WTC11 (cell line): ENCODE results near the gene MLX. TPM values are rescaled to one million over a fixed set of nuclear protein-coding genes. Genes with fewer than 3 reads are reported as not detected.

Source experiments
- ATAC-seq: fragments of 200-7000 bp; cut with Tn5 transposase; 2 replicates; pipeline ENCODE4 v1.10.0; 2021; ENCODE audit warnings: mild to moderate bottlenecking, moderate library complexity
- CTCF ChIA-PET: fragments of 300-600 bp; sonication (Branson Sonifier 250); formaldehyde crosslinking; loops from one replicate; lab custom pipeline; 2021; ENCODE audit warnings: antibody characterized with exemption; lab: Charles Lee
- POLR2A ChIA-PET: fragments of 350-600 bp; sonication (Branson Sonifier 250); formaldehyde crosslinking; loops from one replicate; lab custom pipeline; 2021; ENCODE audit warnings: antibody characterized with exemption; lab: Charles Lee
- DNase-seq: peaks from one replicate; pipeline ENCODE4 v3.0.0; 2021; ENCODE audit warnings: low spot score
- H3K27ac Mint-ChIP-seq: 2 replicates; pipeline ENCODE4 v1.8.0; 2021; ENCODE audit warnings: mixed read lengths
- H3K27me3 Mint-ChIP-seq: 2 replicates; pipeline ENCODE4 v1.8.0; 2021; ENCODE audit warnings: low read depth, mild to moderate bottlenecking, moderate library complexity, mixed read lengths
- H3K36me3 Mint-ChIP-seq: 2 replicates; pipeline ENCODE4 v1.8.0; 2021; ENCODE audit warnings: mixed read lengths
- H3K4me1 Mint-ChIP-seq: 2 replicates; pipeline ENCODE4 v1.8.0; 2022; ENCODE audit warnings: mixed read lengths
- H3K4me3 Mint-ChIP-seq: 2 replicates; pipeline ENCODE4 v1.8.0; 2021; ENCODE audit warnings: mild to moderate bottlenecking, moderate library complexity, mixed read lengths
- H3K9me3 Mint-ChIP-seq: 2 replicates; pipeline ENCODE4 v1.8.0; 2021; ENCODE audit warnings: mixed read lengths
- ATF1 ChIP-seq: sonication (generic); formaldehyde crosslinking; IDR thresholded peaks from 2 replicates; pipeline ENCODE4 v1.8.1; 2023; ENCODE audit warnings: mild to moderate bottlenecking, moderate library complexity, missing genetic modification reagents
- FOXP1 ChIP-seq: sonication (generic); formaldehyde crosslinking; IDR thresholded peaks from 2 replicates; pipeline ENCODE4 v1.8.0; 2022; ENCODE audit warnings: missing genetic modification reagents, mild to moderate bottlenecking, moderate library complexity, borderline replicate concordance
- GABPB1 ChIP-seq: sonication (generic); formaldehyde crosslinking; IDR thresholded peaks from 2 replicates; pipeline ENCODE4 v1.8.1; 2023; ENCODE audit warnings: mild to moderate bottlenecking, missing genetic modification reagents
- NFE2L1 ChIP-seq: sonication (generic); formaldehyde crosslinking; IDR thresholded peaks from 2 replicates; pipeline ENCODE4 v1.8.1; 2023; ENCODE audit warnings: missing genetic modification reagents
- NR3C1 ChIP-seq: sonication (generic); formaldehyde crosslinking; conservative IDR thresholded peaks from 2 replicates; pipeline ENCODE4 v1.8.1; 2023; ENCODE audit warnings: low read depth, mild to moderate bottlenecking, missing genetic modification reagents
- PRRX2 ChIP-seq: fragments of 250-450 bp; sonication (Bioruptor Pico); IDR thresholded peaks from 2 replicates; pipeline ENCODE4 v1.8.0; 2021; ENCODE audit warnings: mild to moderate bottlenecking
- RORB ChIP-seq: fragments of 250-450 bp; sonication (Bioruptor Pico); IDR thresholded peaks from 2 replicates; pipeline ENCODE4 v1.9.0; 2021; ENCODE audit warnings: mild to moderate bottlenecking
- SMAD4 ChIP-seq: sonication (generic); formaldehyde crosslinking; IDR thresholded peaks from 2 replicates; pipeline ENCODE4 v1.8.0; 2022; ENCODE audit warnings: mild to moderate bottlenecking, missing genetic modification reagents
- SOX15 ChIP-seq: fragments of 250-450 bp; sonication (Bioruptor Pico); IDR thresholded peaks from 2 replicates; pipeline ENCODE4 v1.9.0; 2021; ENCODE audit warnings: mild to moderate bottlenecking
- ZMAT4 ChIP-seq: fragments of 250-450 bp; sonication (Bioruptor Pico); IDR thresholded peaks from 2 replicates; pipeline ENCODE4 v1.9.0; 2021; ENCODE audit warnings: mild to moderate bottlenecking
- ZNF317 ChIP-seq: sonication (generic); formaldehyde crosslinking; IDR thresholded peaks from 2 replicates; pipeline ENCODE4 v1.8.1; 2023; ENCODE audit warnings: low read depth, mild to moderate bottlenecking, moderate library complexity, missing genetic modification reagents, borderline replicate concordance
- ZNF396 ChIP-seq: fragments of 250-450 bp; sonication (Bioruptor Pico); IDR thresholded peaks from 2 replicates; pipeline ENCODE4 v1.8.0; 2021; ENCODE audit warnings: mild to moderate bottlenecking, moderate library complexity, borderline replicate concordance
- ZNF423 ChIP-seq: fragments of 250-450 bp; sonication (Bioruptor Pico); IDR thresholded peaks from 2 replicates; pipeline ENCODE4 v2.1.2; 2022; ENCODE audit warnings: mild to moderate bottlenecking, moderate library complexity
- ZNF425 ChIP-seq: fragments of 250-450 bp; sonication (Bioruptor Pico); conservative IDR thresholded peaks from 2 replicates; pipeline ENCODE4 v1.9.0; 2021; ENCODE audit warnings: mild to moderate bottlenecking
- total RNA-seq: library from RNA; stranded (reverse); gene quantifications from 3 replicates; pipeline ENCODE4 v1.2.3, GENCODE V29; 2021
- TF ChIP-seq, protein P1 (sequence below): sonication (generic); formaldehyde crosslinking; IDR thresholded peaks from 2 replicates; pipeline ENCODE4 v1.8.1; 2023; ENCODE audit warnings: mild to moderate bottlenecking, missing genetic modification reagents
- TF ChIP-seq, protein P2 (sequence below): sonication (generic); formaldehyde crosslinking; IDR thresholded peaks from 2 replicates; pipeline ENCODE4 v1.8.0; 2022; ENCODE audit warnings: mild to moderate bottlenecking, missing genetic modification reagents
- TF ChIP-seq, protein P3 (sequence below): fragments of 250-450 bp; sonication (Bioruptor Pico); IDR thresholded peaks from 2 replicates; pipeline ENCODE4 v1.9.0; 2021; ENCODE audit warnings: mild to moderate bottlenecking, borderline replicate concordance
- TF ChIP-seq, protein P4 (sequence below): sonication (generic); formaldehyde crosslinking; conservative IDR thresholded peaks from 2 replicates; pipeline ENCODE4 v1.8.1; 2023; ENCODE audit warnings: mild to moderate bottlenecking, low read depth, missing genetic modification reagents, moderate library complexity
- TF ChIP-seq, protein P5 (sequence below): sonication (generic); formaldehyde crosslinking; IDR thresholded peaks from 2 replicates; pipeline ENCODE4 v1.8.0; 2022; ENCODE audit warnings: mild to moderate bottlenecking, missing genetic modification reagents

Gene MLX
- total RNA-seq, 1 experiment from 2014 or later: 34.9 TPM

- Mint-ChIP-seq H3K27ac (no peak overlapping the region), H3K27me3 (no peaks in the 10 kb centered on the region), H3K4me1 (peaks cover 15% of the 10 kb centered on the region), H3K36me3 (peaks cover 55% of the 10 kb centered on the region), H3K4me3 (no peak overlapping the region), H3K9me3 (no peaks in the 10 kb centered on the region)
- DNase-seq (no peak), ATAC-seq (no peak)
- ChIA-PET CTCF (no interaction called here), POLR2A (interaction anchor here (0.6 kb wide), 1 partner anchor 56 kb away, joined by 3 read pairs; no protein-coding TSS in a partner anchor)
- no peak for TF ChIP-seq ZNF425 (CRISPR knock-in tag)
- no peak for TF ChIP-seq SMAD4
- no peak for TF ChIP-seq ZMAT4 (CRISPR knock-in tag)
- TF ChIP-seq NR3C1 (CRISPR knock-in tag): no peak
These were observed 4.7 kb downstream of the MLX start for GRCh38 chr17:42571435-42572225.

DNA sequence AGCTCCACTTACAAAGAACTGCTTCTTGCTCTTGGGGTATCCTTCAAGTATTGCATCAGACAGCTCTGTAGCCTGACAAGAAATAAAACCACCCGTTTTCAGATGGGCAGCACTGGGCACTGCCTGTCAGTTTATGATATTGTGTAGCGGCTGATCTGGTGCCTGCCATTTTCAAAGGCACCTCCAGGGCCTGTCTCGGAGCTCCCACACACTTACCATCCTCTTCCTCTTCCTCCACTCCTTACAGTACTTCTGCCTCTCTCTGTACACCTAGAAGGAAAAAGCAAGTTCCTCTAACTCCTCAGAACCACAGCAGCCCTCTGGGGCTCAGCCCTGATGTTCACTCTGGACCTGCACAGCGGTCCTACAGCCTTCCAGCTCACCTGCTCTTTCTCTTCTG lies 6.2 kb downstream of the MLX start:
- H3K9me3 Mint-ChIP-seq: no peaks in the 10 kb centered on the region
- no peak overlapping the region for H3K4me3 Mint-ChIP-seq
- no peak overlapping the region; the same call in 1 of the 2 replicates for H3K27ac Mint-ChIP-seq
- ChIA-PET CTCF (interaction anchor here (0.8 kb wide), 1 partner anchor 25 kb away, joined by 3 read pairs; no protein-coding TSS in a partner anchor), POLR2A (no interaction called here)
- DNase-seq (no peak), ATAC-seq (no peak)
- no peaks in the 10 kb centered on the region for H3K27me3 Mint-ChIP-seq
- TF ChIP-seq, protein P1, sequence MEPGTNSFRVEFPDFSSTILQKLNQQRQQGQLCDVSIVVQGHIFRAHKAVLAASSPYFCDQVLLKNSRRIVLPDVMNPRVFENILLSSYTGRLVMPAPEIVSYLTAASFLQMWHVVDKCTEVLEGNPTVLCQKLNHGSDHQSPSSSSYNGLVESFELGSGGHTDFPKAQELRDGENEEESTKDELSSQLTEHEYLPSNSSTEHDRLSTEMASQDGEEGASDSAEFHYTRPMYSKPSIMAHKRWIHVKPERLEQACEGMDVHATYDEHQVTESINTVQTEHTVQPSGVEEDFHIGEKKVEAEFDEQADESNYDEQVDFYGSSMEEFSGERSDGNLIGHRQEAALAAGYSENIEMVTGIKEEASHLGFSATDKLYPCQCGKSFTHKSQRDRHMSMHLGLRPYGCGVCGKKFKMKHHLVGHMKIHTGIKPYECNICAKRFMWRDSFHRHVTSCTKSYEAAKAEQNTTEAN: no peak
- TF ChIP-seq RORB (CRISPR knock-in tag): no peak
- peaks cover 52% of the 10 kb centered on the region for H3K36me3 Mint-ChIP-seq
- peaks cover 16% of the 10 kb centered on the region for H3K4me1 Mint-ChIP-seq

- Mint-ChIP-seq H3K36me3 (peaks cover 43% of the 10 kb centered on the region), H3K27ac (no peak overlapping the region), H3K4me3 (no peak overlapping the region), H3K27me3 (no peaks in the 10 kb centered on the region), H3K9me3 (no peaks in the 10 kb centered on the region), H3K4me1 (peaks cover 20% of the 10 kb centered on the region)
- no peak for ATAC-seq
- ChIA-PET CTCF (no interaction called here), POLR2A (no interaction called here)
- no peak for DNase-seq
- TF ChIP-seq ZNF396 (CRISPR knock-in tag): no peak
- TF ChIP-seq ZNF317: no peak
- TF ChIP-seq, protein P2, sequence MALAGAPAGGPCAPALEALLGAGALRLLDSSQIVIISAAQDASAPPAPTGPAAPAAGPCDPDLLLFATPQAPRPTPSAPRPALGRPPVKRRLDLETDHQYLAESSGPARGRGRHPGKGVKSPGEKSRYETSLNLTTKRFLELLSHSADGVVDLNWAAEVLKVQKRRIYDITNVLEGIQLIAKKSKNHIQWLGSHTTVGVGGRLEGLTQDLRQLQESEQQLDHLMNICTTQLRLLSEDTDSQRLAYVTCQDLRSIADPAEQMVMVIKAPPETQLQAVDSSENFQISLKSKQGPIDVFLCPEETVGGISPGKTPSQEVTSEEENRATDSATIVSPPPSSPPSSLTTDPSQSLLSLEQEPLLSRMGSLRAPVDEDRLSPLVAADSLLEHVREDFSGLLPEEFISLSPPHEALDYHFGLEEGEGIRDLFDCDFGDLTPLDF (CRISPR knock-in tag): no peak
- TF ChIP-seq, protein P3, sequence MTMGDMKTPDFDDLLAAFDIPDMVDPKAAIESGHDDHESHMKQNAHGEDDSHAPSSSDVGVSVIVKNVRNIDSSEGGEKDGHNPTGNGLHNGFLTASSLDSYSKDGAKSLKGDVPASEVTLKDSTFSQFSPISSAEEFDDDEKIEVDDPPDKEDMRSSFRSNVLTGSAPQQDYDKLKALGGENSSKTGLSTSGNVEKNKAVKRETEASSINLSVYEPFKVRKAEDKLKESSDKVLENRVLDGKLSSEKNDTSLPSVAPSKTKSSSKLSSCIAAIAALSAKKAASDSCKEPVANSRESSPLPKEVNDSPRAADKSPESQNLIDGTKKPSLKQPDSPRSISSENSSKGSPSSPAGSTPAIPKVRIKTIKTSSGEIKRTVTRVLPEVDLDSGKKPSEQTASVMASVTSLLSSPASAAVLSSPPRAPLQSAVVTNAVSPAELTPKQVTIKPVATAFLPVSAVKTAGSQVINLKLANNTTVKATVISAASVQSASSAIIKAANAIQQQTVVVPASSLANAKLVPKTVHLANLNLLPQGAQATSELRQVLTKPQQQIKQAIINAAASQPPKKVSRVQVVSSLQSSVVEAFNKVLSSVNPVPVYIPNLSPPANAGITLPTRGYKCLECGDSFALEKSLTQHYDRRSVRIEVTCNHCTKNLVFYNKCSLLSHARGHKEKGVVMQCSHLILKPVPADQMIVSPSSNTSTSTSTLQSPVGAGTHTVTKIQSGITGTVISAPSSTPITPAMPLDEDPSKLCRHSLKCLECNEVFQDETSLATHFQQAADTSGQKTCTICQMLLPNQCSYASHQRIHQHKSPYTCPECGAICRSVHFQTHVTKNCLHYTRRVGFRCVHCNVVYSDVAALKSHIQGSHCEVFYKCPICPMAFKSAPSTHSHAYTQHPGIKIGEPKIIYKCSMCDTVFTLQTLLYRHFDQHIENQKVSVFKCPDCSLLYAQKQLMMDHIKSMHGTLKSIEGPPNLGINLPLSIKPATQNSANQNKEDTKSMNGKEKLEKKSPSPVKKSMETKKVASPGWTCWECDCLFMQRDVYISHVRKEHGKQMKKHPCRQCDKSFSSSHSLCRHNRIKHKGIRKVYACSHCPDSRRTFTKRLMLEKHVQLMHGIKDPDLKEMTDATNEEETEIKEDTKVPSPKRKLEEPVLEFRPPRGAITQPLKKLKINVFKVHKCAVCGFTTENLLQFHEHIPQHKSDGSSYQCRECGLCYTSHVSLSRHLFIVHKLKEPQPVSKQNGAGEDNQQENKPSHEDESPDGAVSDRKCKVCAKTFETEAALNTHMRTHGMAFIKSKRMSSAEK: no peak
- TF ChIP-seq NFE2L1 (CRISPR knock-in tag): no peak
- TF ChIP-seq ZNF423 (CRISPR knock-in tag): no peak
- no peak for TF ChIP-seq ATF1 (CRISPR knock-in tag)
- TF ChIP-seq, protein P4, sequence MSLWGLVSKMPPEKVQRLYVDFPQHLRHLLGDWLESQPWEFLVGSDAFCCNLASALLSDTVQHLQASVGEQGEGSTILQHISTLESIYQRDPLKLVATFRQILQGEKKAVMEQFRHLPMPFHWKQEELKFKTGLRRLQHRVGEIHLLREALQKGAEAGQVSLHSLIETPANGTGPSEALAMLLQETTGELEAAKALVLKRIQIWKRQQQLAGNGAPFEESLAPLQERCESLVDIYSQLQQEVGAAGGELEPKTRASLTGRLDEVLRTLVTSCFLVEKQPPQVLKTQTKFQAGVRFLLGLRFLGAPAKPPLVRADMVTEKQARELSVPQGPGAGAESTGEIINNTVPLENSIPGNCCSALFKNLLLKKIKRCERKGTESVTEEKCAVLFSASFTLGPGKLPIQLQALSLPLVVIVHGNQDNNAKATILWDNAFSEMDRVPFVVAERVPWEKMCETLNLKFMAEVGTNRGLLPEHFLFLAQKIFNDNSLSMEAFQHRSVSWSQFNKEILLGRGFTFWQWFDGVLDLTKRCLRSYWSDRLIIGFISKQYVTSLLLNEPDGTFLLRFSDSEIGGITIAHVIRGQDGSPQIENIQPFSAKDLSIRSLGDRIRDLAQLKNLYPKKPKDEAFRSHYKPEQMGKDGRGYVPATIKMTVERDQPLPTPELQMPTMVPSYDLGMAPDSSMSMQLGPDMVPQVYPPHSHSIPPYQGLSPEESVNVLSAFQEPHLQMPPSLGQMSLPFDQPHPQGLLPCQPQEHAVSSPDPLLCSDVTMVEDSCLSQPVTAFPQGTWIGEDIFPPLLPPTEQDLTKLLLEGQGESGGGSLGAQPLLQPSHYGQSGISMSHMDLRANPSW (CRISPR knock-in tag): no peak
- TF ChIP-seq FOXP1: no peak
- TF ChIP-seq, protein P5, sequence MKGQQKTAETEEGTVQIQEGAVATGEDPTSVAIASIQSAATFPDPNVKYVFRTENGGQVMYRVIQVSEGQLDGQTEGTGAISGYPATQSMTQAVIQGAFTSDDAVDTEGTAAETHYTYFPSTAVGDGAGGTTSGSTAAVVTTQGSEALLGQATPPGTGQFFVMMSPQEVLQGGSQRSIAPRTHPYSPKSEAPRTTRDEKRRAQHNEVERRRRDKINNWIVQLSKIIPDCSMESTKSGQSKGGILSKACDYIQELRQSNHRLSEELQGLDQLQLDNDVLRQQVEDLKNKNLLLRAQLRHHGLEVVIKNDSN (CRISPR knock-in tag): no peak
- TF ChIP-seq SOX15: no peak
- no peak for TF ChIP-seq PRRX2 (CRISPR knock-in tag)
- TF ChIP-seq GABPB1 (CRISPR knock-in tag): no peak
These were observed 7.6 kb downstream of the MLX start for GRCh38 chr17:42574463-42574862.
